NCI-H2171 treated with DMSO at 0.1 percent for 48 hours (cell line): ENCODE measurements around the gene CXCL8.
A peak's percentile ranks its signal among the peaks of the same experiment; 100 is the strongest.
"Not testable (repeated sequence)": the region's sequence is repeated elsewhere in the genome, so short reads cannot be mapped to it uniquely, and the experiment has no call there.

ENCODE experiments used
- DNase-seq: peaks from one replicate; lab custom pipeline; 2025; lab: John Stamatoyannopoulos, UW

CXCL8 gene

GRCh38 chr4:73743795-73744194 lies 3.4 kb downstream of the CXCL8 start:
- no peak for DNase-seq

GRCh38 chr4:73744203-73744602 lies 3.8 kb downstream of the CXCL8 start:
- no peak for DNase-seq

GRCh38 chr4:73750730-73751129 lies 10.4 kb downstream of the CXCL8 start:
- no peak for DNase-seq

GRCh38 chr4:73751166-73751565 lies 10.8 kb downstream of the CXCL8 start:
- no peak for DNase-seq

- DNase-seq = no peak
Observed at GRCh38 chr4:73751830-73752229, 11.5 kb downstream of the CXCL8 start.

GRCh38 chr4:73752424-73752823 lies 12.1 kb downstream of the CXCL8 start:
- no peak for DNase-seq

- no peak for DNase-seq
Observed at GRCh38 chr4:73753215-73753614, 12.8 kb downstream of the CXCL8 start.

GRCh38 chr4:73754934-73755333 lies 14.6 kb downstream of the CXCL8 start:
- DNase-seq = no peak

- no peak for DNase-seq
Observed at GRCh38 chr4:73759357-73759756, 19.0 kb downstream of the CXCL8 start.

GRCh38 chr4:73761856-73762255 lies 21.5 kb downstream of the CXCL8 start:
- DNase-seq = no peak

- no peak for DNase-seq
Observed at GRCh38 chr4:73762409-73762808, 22.0 kb downstream of the CXCL8 start.

GRCh38 chr4:73763877-73764276 lies 23.5 kb downstream of the CXCL8 start:
- DNase-seq = no peak

GRCh38 chr4:73764513-73764912 lies 24.1 kb downstream of the CXCL8 start:
- no peak for DNase-seq

GRCh38 chr4:73765296-73765695 lies 24.9 kb downstream of the CXCL8 start:
- DNase-seq = no peak

- DNase-seq = peak; percentile 2
Observed at GRCh38 chr4:73770917-73771316, 30.5 kb downstream of the CXCL8 start.

GRCh38 chr4:73772363-73772762 lies 32.0 kb downstream of the CXCL8 start:
- DNase-seq = no peak

GRCh38 chr4:73774406-73774805 lies 34.0 kb downstream of the CXCL8 start:
- DNase-seq = not testable (repeated sequence)

- no peak for DNase-seq
Observed at GRCh38 chr4:73776321-73776729, 36.0 kb downstream of the CXCL8 start.

- no peak for DNase-seq
Observed at GRCh38 chr4:73777612-73778011, 37.2 kb downstream of the CXCL8 start.

GRCh38 chr4:73780243-73780642 lies 39.9 kb downstream of the CXCL8 start:
- DNase-seq = no peak

GRCh38 chr4:73780834-73781233 lies 40.5 kb downstream of the CXCL8 start:
- DNase-seq = no peak

GRCh38 chr4:73788411-73788810 lies 48.0 kb downstream of the CXCL8 start:
- DNase-seq = no peak
